Mesothelial cell of epicardium (in vitro differentiated cells): Measurements from ENCODE around the gene KIR2DL3. TPM values are rescaled to one million over a fixed set of nuclear protein-coding genes. Genes with fewer than 3 reads are reported as not detected.
"Not testable (repeated sequence)": the region's sequence is repeated elsewhere in the genome, so short reads cannot be mapped to it uniquely, and the experiment has no call there.

Experiments
- DNase-seq, 2 experiments: peaks; one replicate each; pipeline ENCODE4 v3.0.0; 2021; ENCODE audit warnings: low spot score in 2 of 2; ENCODE audit not compliant: unreplicated experiment in 2 of 2
- H3K27ac Mint-ChIP-seq: 2 replicates; pipeline ENCODE4 v1.8.0; 2021; ENCODE audit warnings: mixed read lengths
- H3K27me3 Mint-ChIP-seq: 2 replicates; pipeline ENCODE4 v1.8.0; 2021; ENCODE audit warnings: low read depth, mixed read lengths
- H3K36me3 Mint-ChIP-seq: 2 replicates; pipeline ENCODE4 v1.8.0; 2021; ENCODE audit warnings: mixed read lengths
- H3K4me1 Mint-ChIP-seq: 2 replicates; pipeline ENCODE4 v1.8.0; 2021; ENCODE audit warnings: mixed read lengths
- H3K4me3 Mint-ChIP-seq: 2 replicates; pipeline ENCODE4 v1.8.0; 2021; ENCODE audit warnings: mild to moderate bottlenecking, moderate library complexity, mixed read lengths
- H3K9me3 Mint-ChIP-seq: 2 replicates; pipeline ENCODE4 v1.8.0; 2021; ENCODE audit warnings: mixed read lengths
- total RNA-seq: library from RNA; stranded (reverse); gene quantifications from 3 replicates; pipeline ENCODE4 v1.2.1, GENCODE V29; 2021

KIR2DL3 gene
- total RNA-seq, 1 donor from 2014 or later: not detected

DNA sequence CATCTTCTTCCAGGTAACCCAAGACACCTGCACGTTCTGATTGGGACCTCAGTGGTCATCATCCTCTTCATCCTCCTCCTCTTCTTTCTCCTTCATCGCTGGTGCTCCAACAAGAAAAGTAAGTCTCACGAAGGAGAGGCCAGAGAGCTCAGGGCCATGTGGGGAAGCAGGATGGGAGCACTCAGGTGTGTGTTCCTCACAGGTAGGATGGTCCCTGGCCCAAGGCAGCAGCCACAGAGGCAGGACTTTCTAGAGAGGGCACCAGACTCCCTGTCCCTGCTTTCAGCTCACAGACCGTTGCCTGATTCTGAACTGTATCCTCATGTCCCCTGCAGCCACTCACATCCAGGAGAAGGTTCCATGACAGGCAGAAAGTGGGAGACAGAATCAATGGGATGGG, 28.2 kb downstream of the KIR2DL3 start:
- peaks cover 54% of the 10 kb centered on the region for H3K9me3 Mint-ChIP-seq
- not testable (repeated sequence) for H3K27ac Mint-ChIP-seq, DNase-seq, H3K4me3 Mint-ChIP-seq, H3K4me1 Mint-ChIP-seq, H3K27me3 Mint-ChIP-seq, H3K36me3 Mint-ChIP-seq

DNA sequence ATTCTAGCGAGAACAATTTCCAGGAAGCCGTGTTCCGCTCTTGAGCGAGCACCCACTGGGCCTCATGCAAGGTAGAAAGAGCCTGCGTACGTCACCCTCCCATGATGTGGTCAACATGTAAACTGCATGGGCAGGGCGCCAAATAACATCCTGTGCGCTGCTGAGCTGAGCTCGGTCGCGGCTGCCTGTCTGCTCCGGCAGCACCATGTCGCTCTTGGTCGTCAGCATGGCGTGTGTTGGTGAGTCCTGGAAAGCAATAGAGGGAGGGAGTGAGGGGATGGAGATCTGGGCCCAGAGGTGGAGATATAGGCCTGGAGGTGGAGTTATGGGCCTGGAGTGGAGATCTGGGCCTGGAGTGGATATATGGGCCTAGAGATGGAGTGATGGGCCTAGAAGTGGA, 31.3 kb downstream of the KIR2DL3 start, which contains the start of gene KIR2DL1:
KIR2DL1 (plus strand) TSS at position 148 of the 400 bp plus-strand sequence; CDS start at position 206, 58 bp downstream.
- not testable (repeated sequence) for H3K27ac Mint-ChIP-seq, H3K27me3 Mint-ChIP-seq, DNase-seq, H3K36me3 Mint-ChIP-seq, H3K4me1 Mint-ChIP-seq, H3K4me3 Mint-ChIP-seq
- peaks cover 68% of the 10 kb centered on the region for H3K9me3 Mint-ChIP-seq

DNA sequence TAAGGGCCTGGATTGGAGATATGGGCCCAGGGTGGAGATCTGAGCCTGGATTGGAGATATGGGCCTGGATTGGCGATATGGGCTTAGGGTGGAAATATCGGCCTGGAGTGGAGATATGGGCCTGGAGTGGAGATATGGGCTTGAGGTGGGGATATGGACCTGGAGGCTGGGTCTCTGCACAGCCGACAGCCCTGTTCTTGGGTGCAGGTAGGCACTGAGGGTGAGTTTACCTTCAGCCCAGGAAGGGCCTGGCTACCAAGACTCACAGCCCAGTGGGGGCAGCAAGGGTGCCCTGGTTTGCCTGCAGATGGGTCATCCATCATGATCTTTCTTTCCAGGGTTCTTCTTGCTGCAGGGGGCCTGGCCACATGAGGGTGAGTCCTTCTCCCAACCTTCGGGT, 32.2 kb downstream of the KIR2DL3 start:
- H3K27me3 Mint-ChIP-seq, H3K4me3 Mint-ChIP-seq, H3K4me1 Mint-ChIP-seq, H3K27ac Mint-ChIP-seq, H3K36me3 Mint-ChIP-seq, DNase-seq: not testable (repeated sequence)
- peaks cover 69% of the 10 kb centered on the region for H3K9me3 Mint-ChIP-seq

DNA sequence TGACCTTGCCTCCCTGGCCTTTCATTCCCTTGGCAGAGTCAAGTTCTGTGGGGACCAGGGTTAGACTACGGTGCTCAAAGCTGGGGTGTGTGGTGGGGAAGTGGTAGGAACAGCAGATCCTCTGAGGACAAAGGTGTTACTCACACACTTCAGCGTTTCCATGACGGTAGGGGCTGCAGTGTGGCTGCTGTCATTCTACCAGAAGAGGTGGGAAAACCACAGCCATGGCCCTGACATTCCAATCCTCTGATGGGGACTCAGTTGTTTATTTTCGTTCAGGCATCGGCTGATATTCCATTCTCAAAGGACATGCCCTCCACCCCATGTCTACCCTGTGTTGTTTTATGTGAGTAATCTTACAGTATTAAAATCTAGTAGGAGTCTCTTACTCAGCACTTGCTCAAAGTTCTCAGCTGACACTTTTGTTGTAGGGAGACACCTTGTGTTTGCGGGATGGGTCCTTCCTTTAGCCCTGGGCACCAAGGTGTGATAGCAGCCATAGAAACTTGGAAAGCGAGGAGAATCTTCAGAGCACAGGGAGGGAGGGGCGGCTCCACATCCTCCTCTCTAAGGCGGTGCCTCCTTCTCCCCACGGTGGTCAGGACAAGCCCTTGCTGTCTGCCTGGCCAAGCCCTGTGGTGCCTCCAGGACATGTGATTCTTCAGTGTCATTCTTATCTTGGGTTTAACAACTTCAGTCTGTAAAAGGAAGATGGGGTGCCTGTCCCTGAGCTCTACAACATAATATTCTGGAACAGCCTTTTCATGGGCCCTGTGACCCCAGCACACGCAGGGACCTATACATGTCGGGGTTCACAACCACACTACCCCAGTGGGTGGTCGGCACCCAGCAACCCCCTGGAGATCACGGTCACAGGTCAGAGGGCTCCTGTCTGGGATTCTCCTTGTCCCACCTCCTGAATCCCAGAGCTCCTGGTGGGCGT, 33.0 kb downstream of the KIR2DL3 start:
- H3K36me3 Mint-ChIP-seq, H3K27ac Mint-ChIP-seq, H3K27me3 Mint-ChIP-seq, H3K4me1 Mint-ChIP-seq, H3K4me3 Mint-ChIP-seq: not testable (repeated sequence)
- H3K9me3 Mint-ChIP-seq: peaks cover 73% of the 10 kb centered on the region
- DNase-seq: peak in 1 of 2 experiments; percentile 6

DNA sequence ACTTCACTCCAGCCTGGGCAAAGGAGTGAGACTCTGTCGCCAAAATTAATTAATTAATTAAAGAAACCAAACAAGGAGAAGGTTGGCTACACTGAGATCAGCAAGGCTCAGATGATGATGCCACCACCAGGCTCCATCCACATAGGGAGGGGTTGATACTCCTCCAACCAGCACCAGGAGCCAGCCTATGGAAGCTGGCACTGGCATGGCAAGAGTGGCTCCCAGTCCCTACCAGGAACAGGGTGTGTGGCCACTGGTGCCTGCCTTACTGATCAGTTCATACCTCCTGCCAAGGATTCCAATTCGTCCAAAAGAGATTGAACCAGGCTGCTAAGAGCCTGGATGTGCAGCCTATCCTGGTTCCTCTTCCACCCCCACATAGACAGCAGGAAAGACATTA, 34.4 kb downstream of the KIR2DL3 start:
- not testable (repeated sequence) for H3K27me3 Mint-ChIP-seq, H3K4me3 Mint-ChIP-seq, H3K27ac Mint-ChIP-seq, DNase-seq, H3K4me1 Mint-ChIP-seq, H3K36me3 Mint-ChIP-seq
- peaks cover 72% of the 10 kb centered on the region for H3K9me3 Mint-ChIP-seq

DNA sequence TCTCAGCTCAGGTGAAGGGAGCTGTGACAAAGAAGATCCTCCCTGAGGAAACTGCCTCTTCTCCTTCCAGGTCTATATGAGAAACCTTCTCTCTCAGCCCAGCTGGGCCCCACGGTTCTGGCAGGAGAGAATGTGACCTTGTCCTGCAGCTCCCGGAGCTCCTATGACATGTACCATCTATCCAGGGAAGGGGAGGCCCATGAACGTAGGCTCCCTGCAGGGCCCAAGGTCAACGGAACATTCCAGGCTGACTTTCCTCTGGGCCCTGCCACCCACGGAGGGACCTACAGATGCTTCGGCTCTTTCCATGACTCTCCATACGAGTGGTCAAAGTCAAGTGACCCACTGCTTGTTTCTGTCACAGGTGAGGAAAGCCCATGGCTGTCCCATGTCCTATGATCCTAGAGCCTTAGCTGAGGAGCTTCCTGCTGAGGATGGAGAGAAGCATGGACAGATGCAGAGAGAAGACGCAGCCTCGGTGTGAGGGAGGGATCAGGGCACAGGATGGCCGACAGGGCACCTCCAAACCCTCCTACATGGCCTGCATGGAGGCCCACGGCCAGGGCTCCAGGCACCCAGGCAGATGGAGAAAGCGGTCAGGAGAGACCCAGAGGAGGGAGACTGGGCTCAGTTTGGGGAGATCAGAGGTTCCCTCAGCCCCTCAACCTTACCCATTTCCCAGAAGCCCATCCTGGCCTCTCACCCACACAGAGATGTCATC, 36.9 kb downstream of the KIR2DL3 start:
- not testable (repeated sequence) for H3K27ac Mint-ChIP-seq, H3K27me3 Mint-ChIP-seq
- DNase-seq: peak in 1 of 2 experiments; percentile 32

DNA sequence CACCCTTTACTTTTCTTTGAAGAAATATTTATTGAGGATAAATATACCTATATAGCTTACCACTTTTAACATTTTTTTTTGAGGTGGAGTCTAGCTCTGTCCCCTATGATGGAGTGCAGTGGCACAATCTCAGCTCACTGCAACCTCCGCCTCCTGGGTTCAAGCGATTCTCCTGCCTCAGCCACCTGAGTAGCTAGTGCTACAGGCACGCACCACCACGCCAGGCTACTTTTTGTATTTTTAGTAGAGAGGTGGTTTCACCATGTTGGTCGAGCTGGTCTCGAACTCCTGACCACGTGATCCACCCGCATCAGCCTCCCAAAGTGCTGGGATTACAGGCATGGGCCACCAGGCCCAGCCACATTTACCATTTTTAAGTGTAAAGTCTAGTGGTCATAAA, 37.5 kb downstream of the KIR2DL3 start:
- H3K4me3 Mint-ChIP-seq, H3K27ac Mint-ChIP-seq, H3K36me3 Mint-ChIP-seq, H3K4me1 Mint-ChIP-seq, DNase-seq, H3K27me3 Mint-ChIP-seq: not testable (repeated sequence)
- peaks cover 70% of the 10 kb centered on the region for H3K9me3 Mint-ChIP-seq

More for the DNA sequence above, 36.9 kb downstream of the KIR2DL3 start:
- H3K9me3 Mint-ChIP-seq: peaks cover 70% of the 10 kb centered on the region
- H3K4me1 Mint-ChIP-seq, H3K36me3 Mint-ChIP-seq, H3K4me3 Mint-ChIP-seq: not testable (repeated sequence)

DNA sequence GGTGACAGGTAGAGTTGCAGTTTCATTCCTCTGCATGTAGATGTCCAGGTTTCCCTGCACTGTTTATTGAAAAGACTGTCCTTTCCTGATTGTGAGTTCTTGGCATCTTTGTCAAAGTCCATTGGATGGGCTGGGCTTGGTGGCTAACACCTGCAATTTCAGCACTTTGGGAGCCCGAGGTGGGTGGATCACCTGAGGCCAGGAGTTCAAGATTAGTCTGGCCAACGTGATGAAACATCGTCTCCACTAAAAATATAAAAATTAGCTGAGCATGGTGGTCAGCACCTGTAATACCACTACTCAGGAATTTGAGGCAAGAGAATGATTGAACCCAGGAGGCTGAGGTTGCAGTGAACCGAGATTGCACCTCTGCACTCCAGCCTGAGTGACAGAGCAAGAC, 39.5 kb downstream of the KIR2DL3 start:
- H3K27ac Mint-ChIP-seq, H3K4me3 Mint-ChIP-seq, H3K27me3 Mint-ChIP-seq, H3K36me3 Mint-ChIP-seq, DNase-seq, H3K4me1 Mint-ChIP-seq: not testable (repeated sequence)
- peaks cover 70% of the 10 kb centered on the region for H3K9me3 Mint-ChIP-seq

DNA sequence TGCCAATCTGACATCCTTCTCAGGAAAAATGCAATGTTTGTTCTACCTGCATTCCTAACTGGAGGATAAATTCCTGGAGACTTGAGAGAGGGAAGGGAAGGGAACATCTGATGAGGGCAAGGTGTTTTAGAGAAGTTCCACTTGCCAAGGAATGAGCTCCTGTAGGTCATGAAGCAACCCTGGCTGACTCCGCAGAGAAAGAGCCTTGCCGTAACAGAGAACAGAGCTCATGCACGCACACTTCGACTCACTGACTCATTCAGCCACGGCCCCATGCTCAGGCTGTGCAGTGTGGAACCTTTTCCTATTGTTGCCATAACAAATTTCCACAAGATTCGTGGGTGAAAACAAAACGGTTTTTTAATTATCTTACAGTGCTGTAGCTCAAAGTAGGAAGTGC, 40.6 kb downstream of the KIR2DL3 start:
- DNase-seq, H3K4me3 Mint-ChIP-seq, H3K27ac Mint-ChIP-seq, H3K36me3 Mint-ChIP-seq, H3K4me1 Mint-ChIP-seq, H3K27me3 Mint-ChIP-seq: not testable (repeated sequence)
- H3K9me3 Mint-ChIP-seq: peaks cover 70% of the 10 kb centered on the region

DNA sequence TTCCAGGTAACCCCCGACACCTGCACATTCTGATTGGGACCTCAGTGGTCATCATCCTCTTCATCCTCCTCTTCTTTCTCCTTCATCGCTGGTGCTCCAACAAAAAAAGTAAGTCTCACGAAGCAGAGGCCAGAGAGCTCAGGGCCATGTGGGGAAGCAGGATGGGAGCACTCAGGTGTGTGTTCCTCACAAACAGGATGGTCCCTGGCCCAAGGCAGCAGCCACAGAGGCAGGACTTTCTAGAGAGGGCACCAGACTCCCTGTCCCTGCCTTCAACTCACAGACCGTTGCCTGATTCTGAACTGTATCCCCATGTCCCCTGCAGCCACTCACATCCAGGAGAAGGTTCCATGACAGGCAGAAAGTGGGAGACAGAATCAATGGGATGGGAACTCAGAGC, 44.6 kb downstream of the KIR2DL3 start:
- not testable (repeated sequence) for H3K27me3 Mint-ChIP-seq, H3K4me1 Mint-ChIP-seq, H3K27ac Mint-ChIP-seq, H3K4me3 Mint-ChIP-seq, H3K36me3 Mint-ChIP-seq, DNase-seq
- peaks cover 69% of the 10 kb centered on the region for H3K9me3 Mint-ChIP-seq

DNA sequence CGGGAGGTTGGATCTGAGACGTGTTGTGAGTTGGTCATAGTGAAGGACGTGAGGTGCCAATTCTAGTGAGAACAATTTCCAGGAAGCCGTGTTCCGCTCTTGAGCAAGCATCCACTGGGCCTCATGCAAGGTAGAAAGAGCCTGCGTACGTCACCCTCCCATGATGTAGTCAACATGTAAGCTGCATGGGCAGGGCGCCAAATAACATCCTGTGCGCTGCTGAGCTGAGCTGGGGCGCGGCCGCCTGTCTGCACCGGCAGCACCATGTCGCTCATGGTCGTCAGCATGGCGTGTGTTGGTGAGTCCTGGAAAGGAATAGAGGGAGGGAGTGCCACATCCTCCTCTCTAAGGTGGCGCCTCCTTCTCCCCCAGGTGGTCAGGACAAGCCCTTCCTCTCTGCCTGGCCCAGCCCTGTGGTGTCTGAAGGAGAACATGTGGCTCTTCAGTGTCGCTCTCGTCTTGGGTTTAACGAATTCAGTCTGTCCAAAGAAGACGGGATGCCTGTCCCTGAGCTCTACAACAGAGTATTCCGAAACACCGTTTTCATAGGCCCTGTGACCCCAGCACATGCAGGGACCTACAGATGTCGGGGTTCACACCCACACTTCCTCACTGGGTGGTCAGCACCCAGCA, 47.9 kb downstream of the KIR2DL3 start:
- not testable (repeated sequence) for H3K36me3 Mint-ChIP-seq, H3K27ac Mint-ChIP-seq, DNase-seq, H3K27me3 Mint-ChIP-seq, H3K4me3 Mint-ChIP-seq, H3K4me1 Mint-ChIP-seq
- peaks cover 72% of the 10 kb centered on the region for H3K9me3 Mint-ChIP-seq

DNA sequence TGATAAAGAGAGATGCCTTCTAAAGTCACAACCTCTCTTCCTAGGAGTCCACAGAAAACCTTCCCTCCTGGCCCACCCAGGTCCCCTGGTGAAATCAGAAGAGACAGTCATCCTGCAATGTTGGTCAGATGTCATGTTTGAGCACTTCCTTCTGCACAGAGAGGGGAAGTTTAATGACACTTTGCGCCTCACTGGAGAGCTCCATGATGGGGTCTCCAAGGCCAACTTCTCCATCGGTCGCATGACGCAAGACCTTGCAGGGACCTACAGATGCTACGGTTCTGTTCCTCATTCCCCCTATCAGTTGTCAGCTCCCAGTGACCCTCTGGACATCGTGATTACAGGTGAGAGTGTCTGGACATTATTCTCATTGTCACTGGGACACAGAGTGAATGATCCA, 49.8 kb downstream of the KIR2DL3 start:
- H3K36me3 Mint-ChIP-seq, H3K4me3 Mint-ChIP-seq, H3K27me3 Mint-ChIP-seq, H3K27ac Mint-ChIP-seq, H3K4me1 Mint-ChIP-seq, DNase-seq: not testable (repeated sequence)
- peaks cover 76% of the 10 kb centered on the region for H3K9me3 Mint-ChIP-seq
